DND-41 (cell line): ENCODE results near the gene L3MBTL3.

ENCODE experiments used
- ATAC-seq: fragments of 200-7000 bp; cut with Tn5 transposase; 3 replicates; pipeline ENCODE4 v1.9.1; 2021; ENCODE audit warnings: low read depth; ENCODE audit not compliant: insufficient read depth
- DNase-seq: peaks from one replicate; pipeline ENCODE4 v3.0.0-alpha.2; 2020
- H2AFZ ChIP-seq: 2 replicates; pipeline ENCODE4 v1.6.0; 2012; ENCODE audit warnings: low read depth, low read length
- H3K27ac ChIP-seq: 2 replicates; pipeline ENCODE4 v1.5.1; 2012; ENCODE audit warnings: low read length, inconsistent platforms
- H3K27me3 ChIP-seq: fragments of 200-600 bp; sonication (generic); 2 replicates; pipeline ENCODE4 v1.6.0; 2012; ENCODE audit warnings: low read length, mild to moderate bottlenecking, inconsistent platforms; ENCODE audit not compliant: insufficient read depth, poor library complexity
- H3K36me3 ChIP-seq: 2 replicates; pipeline ENCODE4 v1.5.1; 2012; ENCODE audit warnings: low read length, inconsistent platforms; ENCODE audit not compliant: insufficient read depth
- H3K4me1 ChIP-seq: 2 replicates; pipeline ENCODE4 v1.5.1; 2012; ENCODE audit warnings: mild to moderate bottlenecking, low read length; ENCODE audit not compliant: insufficient read depth
- H3K4me2 ChIP-seq: 2 replicates; pipeline ENCODE4 v1.6.0; 2012; ENCODE audit warnings: mild to moderate bottlenecking, moderate library complexity, low read length, inconsistent platforms; ENCODE audit not compliant: insufficient read depth
- H3K4me3 ChIP-seq, 2 experiments: fragments of 200-600 bp in 1 of 2; shearing (Covaris generic) in 1 of 2; 2 replicates each; pipeline ENCODE4 v1.5.1; 2012 to 2016; ENCODE audit warnings: inconsistent platforms in 2 of 2, low read length in 2 of 2, mild to moderate bottlenecking in 2 of 2, low read depth in 1 of 2, moderate library complexity in 1 of 2
- H3K79me2 ChIP-seq: 2 replicates; pipeline ENCODE4 v1.6.0; 2012; ENCODE audit warnings: low read length, inconsistent platforms; ENCODE audit not compliant: insufficient read depth
- H3K9ac ChIP-seq: 2 replicates; pipeline ENCODE4 v1.6.0; 2012; ENCODE audit warnings: low read depth, mild to moderate bottlenecking, inconsistent platforms, low read length, moderate library complexity
- H3K9me3 ChIP-seq: 2 replicates; pipeline ENCODE4 v1.5.1; 2012; ENCODE audit warnings: low read length, moderate library complexity, mild to moderate bottlenecking, inconsistent platforms; ENCODE audit not compliant: insufficient read depth, severe bottlenecking
- H4K20me1 ChIP-seq: 2 replicates; pipeline ENCODE4 v1.6.0; 2012; ENCODE audit warnings: low read length; ENCODE audit not compliant: insufficient read depth
- CTCF ChIP-seq: IDR thresholded peaks from 2 replicates; pipeline ENCODE4 v1.5.1; 2012; ENCODE audit warnings: borderline replicate concordance, low read length, moderate library complexity, mild to moderate bottlenecking; ENCODE audit not compliant: poor library complexity, severe bottlenecking; ENCODE audit errors: extremely low read depth
- EZH2 ChIP-seq: IDR thresholded peaks from 3 replicates; pipeline ENCODE4 v1.6.1; 2012; ENCODE audit warnings: borderline replicate concordance, low read depth, mild to moderate bottlenecking, moderate library complexity, low read length, inconsistent platforms; ENCODE audit not compliant: severe bottlenecking

Gene L3MBTL3

DNA sequence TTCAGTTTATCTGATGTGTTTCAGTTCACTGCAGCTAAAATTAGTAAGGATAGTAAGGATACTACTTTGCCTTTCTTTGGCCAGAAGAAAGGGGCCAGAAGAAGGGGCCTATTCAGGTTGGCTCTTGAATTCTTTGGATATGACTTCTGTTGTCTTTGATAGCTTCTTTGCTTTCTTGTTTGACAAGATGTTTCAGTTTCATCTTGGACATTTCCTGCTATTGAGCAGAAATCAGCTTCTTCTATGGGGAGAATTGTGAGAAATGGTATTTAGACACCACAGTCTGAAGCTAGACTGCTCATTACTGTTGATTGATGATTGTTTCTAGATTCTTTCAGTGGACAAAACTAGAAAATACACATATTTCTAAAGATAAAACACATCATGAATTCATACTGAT lies 23.2 kb downstream of the L3MBTL3 start:
- Histone ChIP-seq H3K4me2 (no peak overlapping the region), H3K36me3 (no peaks in the 10 kb centered on the region), H3K4me3 (no peak overlapping the region), H3K27me3 (peaks cover 15% of the 10 kb centered on the region), H3K9me3 (no peaks in the 10 kb centered on the region), H3K9ac (no peak overlapping the region), H2AFZ (no peak overlapping the region), H4K20me1 (no peaks in the 10 kb centered on the region), H3K79me2 (no peaks in the 10 kb centered on the region), H3K4me1 (no peaks in the 10 kb centered on the region), H3K27ac (no peak overlapping the region)
- ATAC-seq (no peak), DNase-seq (no peak)
- TF ChIP-seq EZH2 (no peak), CTCF (no peak)

- TF ChIP-seq EZH2, result no peak
- no peak for TF ChIP-seq CTCF
- Histone ChIP-seq H3K27ac (no peak overlapping the region), H4K20me1 (no peaks in the 10 kb centered on the region), H3K27me3 (peaks cover 17% of the 10 kb centered on the region), H3K4me2 (no peak overlapping the region), H3K9me3 (no peaks in the 10 kb centered on the region), H3K9ac (no peak overlapping the region), H3K4me3 (no peak overlapping the region), H2AFZ (no peak overlapping the region), H3K36me3 (no peaks in the 10 kb centered on the region), H3K79me2 (no peaks in the 10 kb centered on the region), H3K4me1 (no peaks in the 10 kb centered on the region)
- ATAC-seq (no peak), DNase-seq (no peak)
Measured at GRCh38 chr6:130043344-130043743, 25.0 kb downstream of the L3MBTL3 start.

DNA sequence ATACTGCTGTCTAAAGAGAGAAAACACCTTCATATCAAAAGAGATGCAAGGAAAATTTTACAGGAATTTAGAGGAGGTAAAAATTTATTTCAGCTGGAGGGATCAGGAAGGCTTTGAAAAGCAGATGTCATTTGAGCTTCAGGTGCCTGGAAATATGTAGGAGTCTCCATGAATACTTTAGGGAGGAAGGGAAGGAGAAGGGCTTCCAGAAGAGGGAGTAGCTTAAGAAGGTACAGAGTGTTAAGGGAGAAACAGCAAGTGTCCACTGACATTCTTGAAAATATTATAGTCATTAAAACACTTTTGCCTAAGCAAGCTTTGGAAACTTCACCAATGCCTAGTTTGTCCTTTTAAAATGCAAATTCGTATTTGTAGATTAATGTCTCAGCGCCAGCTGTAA lies 27.2 kb downstream of the L3MBTL3 start:
- no peaks in the 10 kb centered on the region for H3K9me3 ChIP-seq
- no peak overlapping the region for H3K27ac ChIP-seq
- no peaks in the 10 kb centered on the region for H3K4me1 ChIP-seq
- H3K4me2 ChIP-seq, result no peak overlapping the region
- H2AFZ ChIP-seq, result no peak overlapping the region
- H3K27me3 ChIP-seq, result peaks cover 21% of the 10 kb centered on the region
- TF ChIP-seq CTCF (no peak), EZH2 (no peak)
- no peak for DNase-seq
- H3K79me2 ChIP-seq, result no peaks in the 10 kb centered on the region
- no peak for ATAC-seq
- no peaks in the 10 kb centered on the region for H3K36me3 ChIP-seq
- H3K4me3 ChIP-seq, result no peak overlapping the region
- H3K9ac ChIP-seq, result no peak overlapping the region
- H4K20me1 ChIP-seq, result no peaks in the 10 kb centered on the region

- H3K79me2 ChIP-seq, result no peaks in the 10 kb centered on the region
- H3K9me3 ChIP-seq, result no peaks in the 10 kb centered on the region
- TF ChIP-seq EZH2 (no peak), CTCF (no peak)
- H3K4me3 ChIP-seq, result no peak overlapping the region
- no peak for DNase-seq
- ATAC-seq, result no peak
- H3K27me3 ChIP-seq, result peaks cover 21% of the 10 kb centered on the region
- no peaks in the 10 kb centered on the region for H4K20me1 ChIP-seq
- H3K36me3 ChIP-seq, result no peaks in the 10 kb centered on the region
- H3K4me1 ChIP-seq, result no peaks in the 10 kb centered on the region
- no peak overlapping the region for H2AFZ ChIP-seq
- H3K4me2 ChIP-seq, result no peak overlapping the region
- no peak overlapping the region for H3K27ac ChIP-seq
- no peak overlapping the region for H3K9ac ChIP-seq
Measured at GRCh38 chr6:130046671-130047070, 28.3 kb downstream of the L3MBTL3 start.
